B cell (primary cell): ENCODE measurements around the gene HS3ST5. TPM values are rescaled to one million over a fixed set of nuclear protein-coding genes. Genes with fewer than 3 reads are reported as not detected.

ENCODE experiments used
- ATAC-seq: fragments of 200-7000 bp; cut with Tn5 transposase; one replicate; pipeline ENCODE4 v1.10.0; 2021; ENCODE audit warnings: low read depth, mild to moderate bottlenecking, moderate number of reproducible peaks, moderate library complexity
- CTCF ChIA-PET: fragments of 350-600 bp; sonication (Branson Sonifier 250); formaldehyde crosslinking; loops from one replicate; lab custom pipeline; 2021; ENCODE audit warnings: antibody characterized with exemption, inconsistent platforms; lab: Charles Lee
- POLR2A ChIA-PET: fragments of 350-600 bp; sonication (Branson Sonifier 250); formaldehyde crosslinking; loops from one replicate; lab custom pipeline; 2021; ENCODE audit warnings: antibody characterized with exemption; lab: Charles Lee
- DNase-seq: peaks from one replicate; pipeline ENCODE4 v3.0.0; 2013
- H2AFZ ChIP-seq: 2 replicates; pipeline ENCODE4 v1.6.1; 2012; ENCODE audit warnings: mild to moderate bottlenecking, low read depth, low read length; ENCODE audit not compliant: insufficient read depth, poor library complexity, severe bottlenecking
- H3K27ac ChIP-seq, 2 donors: 1 replicate in 1 of 2; 2 replicates in 1 of 2; pipeline ENCODE4 v1.5.1; 2012 to 2013; ENCODE audit warnings: low read length in 2 of 2, mild to moderate bottlenecking in 2 of 2, moderate library complexity in 1 of 2
- H3K27me3 ChIP-seq, 4 experiments: fragments of 200-600 bp in 1 of 4; sonication (generic) in 1 of 4; replicated peaks in 1 of 4; 1 replicate in 2 of 4; 2 replicates in 2 of 4; pipeline versions ENCODE4 v1.6.1 to v1.7.0; 2013 to 2016; ENCODE audit warnings: low read length in 3 of 4, mild to moderate bottlenecking in 2 of 4, mixed read lengths in 1 of 4, moderate library complexity in 1 of 4; ENCODE audit not compliant: insufficient read depth in 4 of 4, control insufficient read depth in 3 of 4; ENCODE audit errors: control extremely low read depth in 1 of 4
- H3K36me3 ChIP-seq, 2 experiments: replicated peaks in 1 of 2; 1 replicate in 1 of 2; 2 replicates in 1 of 2; pipeline versions ENCODE4 v1.6.1 to v1.7.1; 2013; ENCODE audit warnings: low read length in 1 of 2; ENCODE audit not compliant: insufficient read depth in 2 of 2, control insufficient read depth in 1 of 2; ENCODE audit errors: control extremely low read depth in 1 of 2, extremely low read depth in 1 of 2
- H3K4me1 ChIP-seq, 2 donors: fragments of 200-600 bp in 1 of 2; sonication (generic) in 1 of 2; 1 replicate in 1 of 2; 2 replicates in 1 of 2; pipeline versions ENCODE4 v1.5.1 to v1.6.1; 2013 to 2017; ENCODE audit warnings: low read length in 2 of 2; ENCODE audit not compliant: control insufficient read depth in 2 of 2, insufficient read depth in 2 of 2
- H3K4me2 ChIP-seq: replicated peaks from 2 replicates; pipeline ENCODE3; 2012; ENCODE audit warnings: mild to moderate bottlenecking, low read depth, low read length; ENCODE audit not compliant: poor library complexity, severe bottlenecking
- H3K4me3 ChIP-seq, 5 experiments: fragments of 200-600 bp in 1 of 5; sonication (generic) in 1 of 5; 1 replicate in 3 of 5; 2 replicates in 2 of 5; pipeline versions ENCODE4 v1.5.1 to v1.7.0; 2011 to 2016; ENCODE audit warnings: low read length in 4 of 5, mild to moderate bottlenecking in 4 of 5, low read depth in 2 of 5, control low read depth in 1 of 5, moderate library complexity in 1 of 5; ENCODE audit not compliant: insufficient read depth in 1 of 5; ENCODE audit errors: control extremely low read depth in 1 of 5, extremely low read depth in 1 of 5
- H3K79me2 ChIP-seq: fragments of 200-600 bp; sonication (generic); one replicate; pipeline ENCODE4 v1.6.0; 2016; ENCODE audit warnings: low read length; ENCODE audit not compliant: control insufficient read depth, insufficient read depth
- H3K9ac ChIP-seq: fragments of 200-600 bp; sonication (generic); 2 replicates; pipeline ENCODE4 v1.6.1; 2017; ENCODE audit warnings: mild to moderate bottlenecking, low read length, moderate library complexity
- H3K9me3 ChIP-seq, 3 donors: one replicate each; pipeline versions ENCODE4 v1.6.1 to v1.7.1; 2013; ENCODE audit warnings: low read length in 2 of 3; ENCODE audit not compliant: control insufficient read depth in 2 of 3, insufficient read depth in 1 of 3; ENCODE audit errors: control extremely low read depth in 1 of 3
- H4K20me1 ChIP-seq: 2 replicates; pipeline ENCODE4 v1.6.0; 2012; ENCODE audit warnings: mild to moderate bottlenecking, low read length; ENCODE audit not compliant: insufficient read depth, control insufficient read depth, poor library complexity, severe bottlenecking
- H3K27ac Mint-ChIP-seq: one replicate; pipeline ENCODE4 v1.8.0; 2021; ENCODE audit warnings: mixed read lengths
- H3K27me3 Mint-ChIP-seq: one replicate; pipeline ENCODE4 v1.8.0; 2021; ENCODE audit warnings: mixed read lengths
- H3K4me1 Mint-ChIP-seq: one replicate; pipeline ENCODE4 v1.8.0; 2021; ENCODE audit warnings: mixed read lengths
- H3K4me3 Mint-ChIP-seq: one replicate; pipeline ENCODE4 v1.8.0; 2021; ENCODE audit warnings: mixed read lengths
- H3K9me3 Mint-ChIP-seq: one replicate; pipeline ENCODE4 v1.8.0; 2022; ENCODE audit warnings: mixed read lengths; ENCODE audit not compliant: insufficient read depth
- CTCF ChIP-seq: fragments of 200-600 bp; IDR thresholded peaks from one replicate; pipeline ENCODE4 v1.8.0; 2022; ENCODE audit warnings: antibody characterized with exemption, mild to moderate bottlenecking
- EZH2 ChIP-seq: IDR thresholded peaks from 2 replicates; pipeline ENCODE4 v1.6.1; 2012; ENCODE audit warnings: borderline replicate concordance, low read depth, mild to moderate bottlenecking, moderate library complexity, low read length; ENCODE audit not compliant: insufficient read depth, poor library complexity, severe bottlenecking
- WGBS: methylation state at CpG from one replicate; pipeline ENCODE4 v1.1.5; 2013; ENCODE audit warnings: missing lambda C conversion rate; ENCODE audit not compliant: insufficient coverage; 5-methylcytosine and 5-hydroxymethylcytosine counted together
- intact Hi-C: fragments of 100-400 bp; cut with micrococcal nuclease; formaldehyde crosslinking; loops from one replicate; pipeline ENCODE4 v1.10.0; 2022
- polyA plus RNA-seq: library from polyadenylated mRNA; depleted of rRNA; stranded (reverse); fragments of >200 nt; gene quantifications from 2 replicates; pipeline ENCODE4 v1.2.3, GENCODE V29; 2012
- total RNA-seq, 2 donors: library from RNA; stranded (reverse); fragments of 120-200 nt in 1 of 2; gene quantifications; 1 replicate in 1 of 2; 2 replicates in 1 of 2; pipeline versions ENCODE4 v1.2.3 to v1.2.4, GENCODE V29; 2013 to 2022

HS3ST5 gene
- total and polyA plus RNA-seq, 2 donors (not counting 1 experiment from before 2014, with no cell fraction given), result not detected

GRCh38 chr6:114039841-114040240 lies 303.0 kb downstream of the HS3ST5 start:
- Histone ChIP-seq H4K20me1 (no peaks in the 10 kb centered on the region), H3K27me3 (no peaks in the 10 kb centered on the region), H3K27ac (no peak overlapping the region), H3K4me2 (no peak overlapping the region), H3K79me2 (no peaks in the 10 kb centered on the region), H3K9me3 (peaks cover 0 to 2% (median 0%) of the 10 kb centered on the region in 3 donors), H3K36me3 (no peaks in the 10 kb centered on the region), H3K4me3 (no peak overlapping the region), H3K9ac (no peak overlapping the region), H2AFZ (no peak overlapping the region), H3K4me1 (no peaks in the 10 kb centered on the region)
- no peaks in the 10 kb centered on the region for H3K27me3 Mint-ChIP-seq
- ChIA-PET CTCF (no interaction called here), POLR2A (no interaction called here)
- no peaks in the 10 kb centered on the region for H3K9me3 Mint-ChIP-seq
- H3K4me1 Mint-ChIP-seq, result no peaks in the 10 kb centered on the region
- DNase-seq (no peak), ATAC-seq (no peak)
- H3K27ac Mint-ChIP-seq, result no peak overlapping the region
- TF ChIP-seq EZH2 (no peak), CTCF (no peak)
- WGBS, result 93% methylated on average over 2 of the region's 2 CpGs
- no peak overlapping the region for H3K4me3 Mint-ChIP-seq
- intact Hi-C loops, result no loop called here

- Histone ChIP-seq H3K4me1 (no peaks in the 10 kb centered on the region), H3K4me3 (no peak overlapping the region), H3K36me3 (no peaks in the 10 kb centered on the region), H3K4me2 (no peak overlapping the region), H3K27ac (no peak overlapping the region), H3K9ac (no peak overlapping the region), H3K27me3 (no peaks in the 10 kb centered on the region), H2AFZ (no peak overlapping the region), H3K9me3 (peaks cover 0 to 2% (median 0%) of the 10 kb centered on the region in 3 donors), H4K20me1 (no peaks in the 10 kb centered on the region), H3K79me2 (no peaks in the 10 kb centered on the region)
- H3K4me3 Mint-ChIP-seq, result no peak overlapping the region
- DNase-seq (no peak), ATAC-seq (no peak)
- H3K27ac Mint-ChIP-seq, result no peak overlapping the region
- ChIA-PET POLR2A (no interaction called here), CTCF (no interaction called here)
- peaks cover 4% of the 10 kb centered on the region for H3K27me3 Mint-ChIP-seq
- no peaks in the 10 kb centered on the region for H3K9me3 Mint-ChIP-seq
- intact Hi-C loops, result no loop called here
- no peaks in the 10 kb centered on the region for H3K4me1 Mint-ChIP-seq
- no peak for TF ChIP-seq EZH2
- TF ChIP-seq CTCF, result no peak
These were observed 309.2 kb downstream of the HS3ST5 start for GRCh38 chr6:114033606-114034005.
